Measurements from ENCODE around the gene ATP6V1B1. TPM values are rescaled to one million over a fixed set of nuclear protein-coding genes. Genes with fewer than 3 reads are reported as not detected.

ATP6V1B1 gene
- total and polyA plus RNA-seq, 9 of the 15 experiments (the other 6 are each of a cell fraction or from before 2014, with no cell fraction given) = not detected

DNA sequence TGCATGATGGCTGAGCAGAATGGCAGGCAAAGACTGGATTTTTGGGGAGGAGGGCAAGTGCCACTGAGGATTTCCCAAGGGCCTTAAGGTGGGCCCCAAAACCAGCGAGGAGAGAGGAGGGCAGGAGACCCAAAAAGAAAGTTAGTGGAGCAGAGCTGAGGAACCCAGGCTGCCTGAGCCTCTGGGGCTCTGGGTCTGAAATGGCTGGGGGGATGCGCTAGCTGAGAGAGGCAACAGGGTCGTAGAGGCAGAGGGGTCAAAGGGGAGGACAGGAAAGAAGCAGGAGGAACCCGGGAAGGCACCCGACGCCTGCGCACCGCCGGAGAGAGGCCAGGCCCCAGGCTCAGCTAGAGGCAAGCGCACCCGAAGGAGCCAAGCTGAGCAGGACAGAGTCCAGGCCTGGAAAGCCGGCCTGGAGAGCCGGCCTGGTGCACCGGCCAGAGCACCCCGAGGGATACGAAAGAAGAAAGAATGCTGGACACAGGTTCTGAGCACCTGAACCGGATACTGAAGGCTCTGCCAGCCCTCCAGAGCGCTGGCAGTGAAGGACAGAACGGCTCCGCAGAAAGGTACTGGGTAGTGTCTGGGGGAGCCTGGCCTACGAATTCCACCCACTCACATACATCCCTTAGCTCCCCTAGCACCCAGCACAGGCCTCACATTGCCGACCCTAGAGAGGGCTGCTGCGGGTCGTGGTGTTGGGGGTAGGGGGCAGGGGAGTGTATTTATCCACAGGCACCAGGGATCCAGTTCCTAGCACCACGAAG lies 39.5 kb upstream of the ATP6V1B1 start:
- Histone ChIP-seq H3K79me2 (ENCODE audit: control insufficient read depth, insufficient read depth, low read length) (no peaks in the 10 kb centered on the region), H3K36me3 (ENCODE audit: control insufficient read depth, insufficient read depth, low read length) (no peaks in the 10 kb centered on the region), H3K4me3 (no peak overlapping the region), H3K4me1 (replicated peaks in 1 of 2; ENCODE audit: control insufficient read depth in 2 of 2, insufficient read depth in 2 of 2, low read length in 2 of 2) (peaks cover 0 to 18% of the 10 kb centered on the region in 2 experiments; a peak in 3 of 5 replicates), H3K9me1 (ENCODE audit: control insufficient read depth, insufficient read depth, low read length) (no peaks in the 10 kb centered on the region), H3K27me3 (ENCODE audit: control insufficient read depth in 2 of 2, insufficient read depth in 2 of 2, low read length in 2 of 2) (peaks cover 56 to 88% of the 10 kb centered on the region in 2 experiments; a peak in 4 of 5 replicates), H2AFZ (ENCODE audit: low read depth, low read length) (no peak overlapping the region), H3K9ac (ENCODE audit: insufficient read depth in 1 of 2, low read depth in 2 of 2, low read length in 2 of 2) (no peak overlapping the region), H3K4me2 (ENCODE audit: insufficient read depth, low read length) (no peak overlapping the region), H3K27ac (ENCODE audit: extremely low read depth, low read depth, low read length) (no peak overlapping the region), H4K20me1 (replicated peaks; ENCODE audit: control insufficient read depth, insufficient read depth, low read length) (peaks cover 3% of the 10 kb centered on the region), H3K9me3 (replicated peaks; ENCODE audit: control insufficient read depth, insufficient read depth, low read depth, low read length) (no peaks in the 10 kb centered on the region)
- TF ChIP-seq MCM5 (IDR thresholded peaks at IDR 0.05; ENCODE audit: low read depth) = no peak
- peak; percentile 24 to 31; a peak in 1 of 4 replicates for TF ChIP-seq NRF1 (conservative IDR thresholded peaks at IDR 0.05 in 1 of 2, IDR thresholded peaks at IDR 0.05 in 1 of 2)
- under 1% methylated on average over 22 of the region's 25 CpGs for WGBS (ENCODE audit: insufficient coverage, low coverage, missing lambda C conversion rate)
- CTCF ChIA-PET (ENCODE audit: low intra/inter-chr PET ratio) = no interaction called here
- no TSS peak for BruUV-seq (replicated peaks)
- ATAC-seq (no peak), FAIRE-seq (no peak), DNase-seq (ENCODE audit: extremely low read depth in 1 of 4, low spot score in 3 of 4) (no peak)
- intact Hi-C loops (cut with micrococcal nuclease) = no loop called here
- in situ Hi-C loops (cut with MboI) = no loop called here
- POLR2A ChIA-PET = interaction anchor here (0.9 to 1.2 kb wide), 2 partner anchors 11 kb away, joined by 3 to 4 read pairs; no protein-coding TSS in a partner anchor

DNA sequence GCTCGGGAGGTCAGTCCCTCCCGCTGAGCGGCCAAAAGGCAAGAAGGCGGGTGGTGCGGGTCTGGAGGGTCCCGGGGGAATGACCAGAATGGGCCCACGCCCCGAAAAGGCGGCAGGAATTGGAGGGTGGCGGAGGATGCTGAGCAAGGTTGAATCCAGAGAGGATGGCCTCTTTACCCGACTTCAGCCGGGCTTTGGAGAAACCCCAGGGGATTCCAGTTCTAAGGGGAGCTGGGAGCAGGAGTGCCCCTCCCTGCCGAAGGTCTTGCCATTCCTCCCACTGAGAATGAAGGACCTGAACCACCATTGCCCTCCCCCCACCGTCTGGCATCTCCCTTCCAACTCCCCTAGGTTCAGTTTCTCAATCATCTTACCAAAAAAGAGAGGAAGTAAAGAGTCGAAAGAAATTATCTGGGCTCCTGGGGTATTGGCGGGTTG lies 38.9 kb upstream of the ATP6V1B1 start:
- peaks cover 52 to 89% of the 10 kb centered on the region in 2 experiments; a peak in 4 of 5 replicates for H3K27me3 ChIP-seq (ENCODE audit: control insufficient read depth in 2 of 2, insufficient read depth in 2 of 2, low read length in 2 of 2)
- H4K20me1 ChIP-seq (replicated peaks; ENCODE audit: control insufficient read depth, insufficient read depth, low read length) = peaks cover 3% of the 10 kb centered on the region
- H3K9ac ChIP-seq (ENCODE audit: insufficient read depth in 1 of 2, low read depth in 2 of 2, low read length in 2 of 2) = no peak overlapping the region
- no peaks in the 10 kb centered on the region for H3K36me3 ChIP-seq (ENCODE audit: control insufficient read depth, insufficient read depth, low read length)
- CTCF ChIA-PET (ENCODE audit: low intra/inter-chr PET ratio) = no interaction called here
- TF ChIP-seq EWSR1 (IDR thresholded peaks at IDR 0.05; ENCODE audit: borderline replicate concordance, low read depth, partially characterized antibody) = no peak
- TF ChIP-seq RBM15 (IDR thresholded peaks at IDR 0.05; ENCODE audit: insufficient read depth, low read length) = no peak
- TF ChIP-seq, protein P1, sequence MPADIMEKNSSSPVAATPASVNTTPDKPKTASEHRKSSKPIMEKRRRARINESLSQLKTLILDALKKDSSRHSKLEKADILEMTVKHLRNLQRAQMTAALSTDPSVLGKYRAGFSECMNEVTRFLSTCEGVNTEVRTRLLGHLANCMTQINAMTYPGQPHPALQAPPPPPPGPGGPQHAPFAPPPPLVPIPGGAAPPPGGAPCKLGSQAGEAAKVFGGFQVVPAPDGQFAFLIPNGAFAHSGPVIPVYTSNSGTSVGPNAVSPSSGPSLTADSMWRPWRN (IDR thresholded peaks at IDR 0.05; ENCODE audit: low read depth) = no peak
- TF ChIP-seq RHOXF2B (CRISPR knock-in tag; conservative IDR thresholded peaks at IDR 0.05) = no peak
- TF ChIP-seq FOS (IDR thresholded peaks at IDR 0.05; ENCODE audit: extremely low read depth, insufficient read length) = no peak
- no peak for TF ChIP-seq L3MBTL2 (IDR thresholded peaks at IDR 0.05)
- TF ChIP-seq, protein P2, sequence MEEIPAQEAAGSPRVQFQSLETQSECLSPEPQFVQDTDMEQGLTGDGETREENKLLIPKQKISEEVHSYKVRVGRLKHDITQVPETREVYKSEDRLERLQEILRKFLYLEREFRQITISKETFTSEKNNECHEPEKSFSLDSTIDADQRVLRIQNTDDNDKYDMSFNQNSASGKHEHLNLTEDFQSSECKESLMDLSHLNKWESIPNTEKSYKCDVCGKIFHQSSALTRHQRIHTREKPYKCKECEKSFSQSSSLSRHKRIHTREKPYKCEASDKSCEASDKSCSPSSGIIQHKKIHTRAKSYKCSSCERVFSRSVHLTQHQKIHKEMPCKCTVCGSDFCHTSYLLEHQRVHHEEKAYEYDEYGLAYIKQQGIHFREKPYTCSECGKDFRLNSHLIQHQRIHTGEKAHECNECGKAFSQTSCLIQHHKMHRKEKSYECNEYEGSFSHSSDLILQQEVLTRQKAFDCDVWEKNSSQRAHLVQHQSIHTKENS (CRISPR knock-in tag; IDR thresholded peaks at IDR 0.05) = no peak
- TF ChIP-seq ZNF354B (CRISPR knock-in tag; IDR thresholded peaks at IDR 0.05) = no peak
- no peak for TF ChIP-seq ZNF830 (CRISPR knock-in tag; IDR thresholded peaks at IDR 0.05)
- no peak for TF ChIP-seq HOXB6 (CRISPR knock-in tag; IDR thresholded peaks at IDR 0.05; ENCODE audit: borderline replicate concordance)
- TF ChIP-seq RUNX1 (IDR thresholded peaks at IDR 0.05; ENCODE audit: low read depth) = no peak
- TF ChIP-seq E2F3 (CRISPR knock-in tag; IDR thresholded peaks at IDR 0.05) = no peak
- no peak for TF ChIP-seq CREBBP (IDR thresholded peaks at IDR 0.05; ENCODE audit: low read depth, low read length)
- FAIRE-seq (no peak), DNase-seq (ENCODE audit: extremely low read depth in 1 of 4, low spot score in 3 of 4) (no peak), ATAC-seq (no peak)
- H3K4me3 ChIP-seq = no peak overlapping the region
- H3K4me1 ChIP-seq (replicated peaks in 1 of 2; ENCODE audit: control insufficient read depth in 2 of 2, insufficient read depth in 2 of 2, low read length in 2 of 2) = peaks cover 0 to 24% of the 10 kb centered on the region in 2 experiments; a peak in 3 of 5 replicates
- POLR2A ChIA-PET = interaction anchor here (0.9 to 1.2 kb wide), 2 partner anchors 10 to 12 kb away, joined by 3 to 4 read pairs; no protein-coding TSS in a partner anchor
- WGBS (ENCODE audit: insufficient coverage, low coverage, missing lambda C conversion rate) = 0% methylated on average over 11 of the region's 16 CpGs
- no peaks in the 10 kb centered on the region for H3K9me1 ChIP-seq (ENCODE audit: control insufficient read depth, insufficient read depth, low read length)
- no peaks in the 10 kb centered on the region for H3K9me3 ChIP-seq (replicated peaks; ENCODE audit: control insufficient read depth, insufficient read depth, low read depth, low read length)
- BruUV-seq (replicated peaks) = no TSS peak
- in situ Hi-C loops (cut with MboI) (no loop called here), intact Hi-C loops (cut with micrococcal nuclease) (no loop called here)
- H3K4me2 ChIP-seq (ENCODE audit: insufficient read depth, low read length) = no peak overlapping the region
- H3K27ac ChIP-seq (ENCODE audit: extremely low read depth, low read depth, low read length) = no peak overlapping the region
- no peaks in the 10 kb centered on the region for H3K79me2 ChIP-seq (ENCODE audit: control insufficient read depth, insufficient read depth, low read length)
- H2AFZ ChIP-seq (ENCODE audit: low read depth, low read length) = no peak overlapping the region
